HG02885 (cell line): ENCODE measurements around the gene DNMT3L.
"Not testable (repeated sequence)": the region's sequence is repeated elsewhere in the genome, so short reads cannot be mapped to it uniquely, and the experiment has no call there.

Source experiments
- ATAC-seq: cut with Tn5 transposase; IDR thresholded peaks from one replicate; pipeline ENCODE4 v1.9.1; 2021; ENCODE audit warnings: mild to moderate bottlenecking; ENCODE audit not compliant: unreplicated experiment, poor library complexity

The DNMT3L gene

DNA sequence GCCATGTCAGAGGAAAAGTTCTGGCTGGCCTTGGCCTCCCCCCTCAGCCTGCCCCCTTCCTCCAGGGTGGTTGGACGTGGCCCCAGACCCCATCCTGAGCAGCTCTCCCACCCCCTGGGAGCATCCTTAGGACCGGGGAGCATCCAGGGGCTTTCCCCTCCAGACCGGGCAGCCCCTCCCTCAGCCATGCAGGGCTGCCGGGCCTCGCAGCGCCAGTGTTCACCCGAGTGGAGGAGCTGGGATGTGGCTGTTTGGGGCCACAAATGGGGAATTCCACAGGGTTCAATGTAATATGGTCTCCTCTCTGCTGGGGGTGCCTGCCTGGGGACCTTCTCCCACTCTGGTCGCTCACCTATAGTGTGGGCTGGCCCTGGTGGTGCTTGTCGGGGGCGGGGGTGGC, 33.9 kb upstream of the DNMT3L start:
- no peak for ATAC-seq

DNA sequence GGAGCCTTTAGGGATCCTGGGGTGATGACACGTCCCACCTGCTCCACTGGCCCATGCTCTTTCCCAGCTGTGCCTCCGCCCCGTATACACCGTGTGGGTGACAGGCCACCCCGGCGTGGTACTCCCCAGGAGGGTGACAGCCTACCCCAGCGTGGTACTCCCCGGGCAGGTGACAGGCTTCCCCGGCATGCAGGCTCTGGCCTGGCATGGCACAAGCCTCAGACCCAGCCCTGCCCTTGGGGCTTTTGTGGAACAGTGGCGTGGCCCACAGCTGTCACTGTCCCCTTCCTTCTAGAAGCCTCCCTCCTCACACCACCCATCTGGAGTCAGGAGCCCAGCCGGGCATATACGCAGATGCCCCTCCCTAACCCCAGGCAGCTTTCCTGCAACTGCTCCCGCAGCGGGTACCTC, 33.5 kb upstream of the DNMT3L start:
- ATAC-seq = no peak

DNA sequence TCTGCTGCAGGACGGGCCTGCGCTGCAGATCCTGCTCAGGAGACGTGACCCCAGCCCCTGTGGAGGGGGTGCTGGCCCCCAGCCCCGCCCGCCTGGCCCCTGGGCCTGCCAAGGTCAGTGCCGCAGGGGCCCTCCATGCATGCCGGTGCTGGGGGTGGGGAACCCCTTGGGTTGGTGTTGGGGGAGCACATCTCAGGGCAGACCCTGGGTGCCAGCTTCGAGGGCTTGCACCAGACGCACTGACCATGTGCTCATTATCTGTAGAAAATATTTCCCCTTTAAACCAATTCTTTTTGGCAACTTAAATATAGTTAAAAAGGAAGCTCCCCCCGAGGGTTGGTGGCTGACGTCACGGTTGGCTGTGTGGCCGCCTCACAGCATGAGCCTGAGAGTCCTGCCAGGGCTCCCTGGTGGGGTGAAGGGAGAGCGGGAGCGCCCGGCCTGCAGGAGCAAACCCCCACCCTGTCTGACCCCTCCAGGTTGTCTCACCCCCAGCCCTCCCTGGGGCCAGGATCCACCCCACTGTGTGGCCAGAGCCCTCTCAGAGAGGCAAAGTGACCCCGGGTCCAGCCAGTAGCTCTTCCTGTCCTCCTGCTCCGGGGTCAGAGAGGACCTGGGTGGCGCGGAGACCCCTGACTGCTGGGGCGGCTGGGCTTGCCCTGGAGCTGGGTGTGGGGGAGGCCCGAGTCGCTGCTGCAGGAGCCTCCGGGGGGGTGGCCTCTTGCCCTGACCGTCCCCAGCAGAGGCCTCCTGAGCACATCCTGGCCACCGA, 32.9 kb upstream of the DNMT3L start:
- ATAC-seq = no peak

DNA sequence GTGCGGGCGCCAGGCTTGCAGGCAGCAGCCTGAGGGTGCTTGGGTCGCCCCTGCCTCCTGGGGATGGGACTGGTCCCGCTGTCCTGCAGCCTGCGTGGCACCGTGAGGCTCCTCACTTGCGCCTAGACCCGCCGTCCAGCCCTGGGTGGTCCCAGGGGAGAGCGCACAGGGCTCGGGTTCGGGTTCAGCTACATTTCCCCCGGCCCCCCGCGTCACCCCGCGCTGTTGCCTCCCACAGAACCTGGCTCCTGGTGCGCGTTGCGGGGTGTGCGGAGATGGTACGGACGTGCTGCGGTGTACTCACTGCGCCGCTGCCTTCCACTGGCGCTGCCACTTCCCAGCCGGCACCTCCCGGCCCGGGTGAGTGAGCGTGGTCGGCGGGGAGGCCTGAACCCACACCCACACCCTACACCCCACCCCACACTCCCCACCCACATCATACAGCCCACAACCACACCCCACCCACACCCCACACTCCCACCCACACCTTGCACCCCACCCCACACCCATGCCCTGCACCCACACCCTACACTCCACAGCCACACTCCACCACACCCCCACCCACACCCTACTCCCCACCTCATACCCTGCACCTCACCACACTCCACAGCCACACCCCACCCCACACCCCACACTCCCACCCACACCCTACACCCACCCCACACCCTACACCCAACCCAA, 32.0 kb upstream of the DNMT3L start:
- ATAC-seq = no peak

DNA sequence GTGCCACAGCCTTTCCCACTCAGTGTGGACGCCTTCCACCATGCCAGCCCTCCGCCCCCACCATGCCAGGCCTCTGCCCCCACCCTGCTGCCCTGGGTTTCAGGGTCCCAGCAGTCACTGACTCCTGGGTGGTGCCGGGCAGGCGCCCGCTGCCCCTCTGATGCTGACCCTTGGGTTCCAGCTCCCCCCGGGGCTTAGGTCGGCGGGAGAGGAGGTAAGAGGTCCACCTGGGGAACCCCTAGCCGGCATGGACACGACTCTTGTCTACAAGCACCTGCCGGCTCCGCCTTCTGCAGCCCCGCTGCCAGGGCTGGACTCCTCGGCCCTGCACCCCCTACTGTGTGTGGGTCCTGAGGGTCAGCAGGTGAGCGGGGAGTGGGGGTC, 31.1 kb upstream of the DNMT3L start:
- no peak for ATAC-seq

DNA sequence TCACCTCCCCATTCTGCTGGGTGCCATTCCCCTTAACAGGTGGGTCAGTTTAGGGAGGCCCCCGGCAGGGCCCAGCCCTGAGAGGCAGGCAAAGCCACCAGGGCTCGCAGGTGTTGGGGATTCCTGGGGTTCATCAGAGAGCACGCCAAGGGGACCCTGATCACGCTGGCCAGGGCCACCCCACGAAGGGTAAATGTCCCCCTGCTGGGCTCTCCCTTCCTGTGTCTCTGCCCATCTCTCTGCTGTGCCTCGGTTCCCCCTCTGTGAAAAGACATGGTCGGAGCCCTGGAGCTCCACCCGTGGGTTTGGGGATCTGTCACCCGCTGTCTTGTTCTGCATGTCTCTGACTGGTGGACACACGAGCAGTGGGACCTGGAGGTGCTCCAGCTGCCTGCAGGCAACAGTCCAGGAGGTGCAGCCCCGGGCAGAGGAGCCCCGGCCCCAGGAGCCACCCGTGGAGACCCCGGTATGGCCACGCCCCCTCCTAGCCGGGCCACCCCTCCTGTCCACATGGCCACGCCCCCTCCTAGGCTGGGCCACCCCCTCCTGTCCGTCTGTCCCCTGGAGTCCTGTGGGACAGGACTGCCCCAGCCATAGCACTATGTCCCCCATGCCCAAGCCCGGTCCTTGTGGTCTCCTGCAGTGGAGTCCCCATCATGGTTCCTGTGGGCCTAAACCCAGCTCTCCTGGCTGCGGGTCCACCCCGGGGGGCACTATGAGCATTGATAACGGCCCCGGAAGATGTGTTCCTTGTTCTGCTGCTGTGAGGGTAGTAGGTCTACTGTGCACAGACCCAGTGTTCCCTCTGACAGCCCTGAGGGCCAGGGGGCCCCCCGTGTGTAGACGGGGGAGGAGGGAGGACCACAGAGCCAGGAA, 30.5 kb upstream of the DNMT3L start:
- ATAC-seq = no peak

DNA sequence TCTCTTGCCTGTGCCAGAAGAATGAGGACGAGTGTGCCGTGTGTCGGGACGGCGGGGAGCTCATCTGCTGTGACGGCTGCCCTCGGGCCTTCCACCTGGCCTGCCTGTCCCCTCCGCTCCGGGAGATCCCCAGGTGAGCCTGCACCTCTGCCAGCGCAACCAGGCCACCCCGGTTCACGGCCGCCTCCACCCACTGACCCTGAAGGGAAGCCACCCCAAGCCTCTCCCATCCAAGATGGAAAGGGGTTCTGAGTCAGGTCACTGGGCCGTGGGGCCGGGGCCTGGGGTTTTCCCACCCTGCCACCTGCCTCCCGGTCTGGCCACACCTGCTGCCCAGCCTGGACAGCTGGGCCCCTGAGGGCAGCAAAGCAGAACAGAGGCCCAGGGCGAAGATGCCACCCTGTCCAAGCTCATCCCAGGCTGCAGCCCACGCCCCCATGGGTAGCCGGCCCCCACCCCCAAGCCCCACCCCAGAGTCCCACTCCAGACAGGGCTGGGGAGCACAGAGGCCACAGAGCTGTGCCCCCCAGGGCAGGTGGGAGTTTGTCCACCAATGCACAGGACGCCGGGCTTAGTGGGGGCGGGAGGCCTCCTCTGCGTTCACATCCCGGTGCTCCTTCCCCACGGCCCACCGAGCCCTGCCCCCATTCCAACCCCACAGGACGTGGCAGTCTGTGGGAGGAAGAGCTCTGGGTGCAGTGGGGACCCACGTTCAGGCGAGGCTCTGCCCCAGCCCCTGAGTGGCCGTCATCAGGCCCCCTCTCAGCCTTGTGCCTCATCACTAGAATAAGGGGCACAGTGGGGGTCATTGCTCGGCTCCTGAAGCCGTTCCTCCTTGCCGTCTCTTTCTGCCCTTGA, 29.6 kb upstream of the DNMT3L start:
- ATAC-seq = no peak

DNA sequence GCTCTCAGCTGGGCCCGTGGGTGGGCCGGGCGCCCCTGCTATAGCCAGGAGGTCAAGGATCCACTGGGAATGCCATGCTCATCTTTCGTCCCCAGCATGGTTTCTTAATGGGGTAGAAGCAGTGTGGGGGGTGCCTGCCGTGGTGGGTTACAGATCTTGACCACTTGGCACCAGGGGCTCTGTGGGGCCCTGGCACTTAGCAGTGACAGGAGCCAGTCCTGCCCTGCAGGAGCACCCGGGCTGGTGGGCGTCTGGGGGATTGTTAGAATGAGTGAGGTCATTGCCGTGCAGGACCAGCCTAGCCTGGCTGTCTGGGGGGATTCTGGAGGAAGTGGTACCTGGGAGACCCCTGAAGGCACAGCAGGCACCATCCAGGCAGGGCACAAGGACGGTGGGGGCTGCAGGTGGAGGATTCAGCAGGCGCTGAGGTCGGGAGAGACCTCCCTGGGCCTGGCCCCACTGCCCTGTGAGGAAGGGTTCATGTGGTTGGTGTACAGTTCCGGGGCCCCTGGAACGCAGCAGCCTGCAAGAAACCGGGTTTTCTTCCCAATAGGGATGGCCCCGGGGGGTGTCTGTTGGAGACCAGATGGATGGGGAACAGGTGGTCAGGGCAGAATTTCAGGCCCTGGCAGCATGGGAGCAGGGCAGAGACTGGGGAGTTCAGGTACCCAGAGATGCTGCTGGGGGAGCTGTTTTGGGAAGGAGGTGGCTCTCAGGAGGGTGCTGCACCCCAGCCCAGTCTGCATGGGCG, 28.8 kb upstream of the DNMT3L start:
- no peak for ATAC-seq

DNA sequence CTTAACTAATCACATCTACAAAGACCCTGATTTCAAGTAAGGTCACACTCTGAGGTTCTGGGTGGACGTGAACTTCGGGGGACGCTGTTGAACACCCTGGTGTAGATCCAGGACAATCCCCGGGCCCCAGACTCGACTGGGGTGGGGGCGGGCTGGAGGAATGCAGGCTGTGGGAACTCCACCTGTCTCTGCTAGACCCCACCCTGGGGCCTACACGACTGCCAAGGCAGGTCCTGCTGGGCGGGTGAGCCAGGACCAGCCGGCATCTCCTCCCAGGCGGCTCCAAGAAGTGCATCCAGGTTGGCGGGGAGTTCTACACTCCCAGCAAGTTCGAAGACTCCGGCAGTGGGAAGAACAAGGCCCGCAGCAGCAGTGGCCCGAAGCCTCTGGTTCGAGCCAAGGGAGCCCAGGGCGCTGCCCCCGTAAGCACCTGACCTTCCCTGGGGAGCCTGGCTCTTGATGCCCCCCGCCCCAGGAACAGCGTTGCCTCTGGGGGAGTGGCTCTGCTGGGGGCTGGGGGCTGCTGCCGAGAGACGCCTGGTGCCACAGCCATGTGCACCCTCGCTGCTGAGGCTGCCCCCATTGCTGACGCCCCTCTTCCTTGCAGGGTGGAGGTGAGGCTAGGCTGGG, 27.8 kb upstream of the DNMT3L start:
- ATAC-seq = no peak

DNA sequence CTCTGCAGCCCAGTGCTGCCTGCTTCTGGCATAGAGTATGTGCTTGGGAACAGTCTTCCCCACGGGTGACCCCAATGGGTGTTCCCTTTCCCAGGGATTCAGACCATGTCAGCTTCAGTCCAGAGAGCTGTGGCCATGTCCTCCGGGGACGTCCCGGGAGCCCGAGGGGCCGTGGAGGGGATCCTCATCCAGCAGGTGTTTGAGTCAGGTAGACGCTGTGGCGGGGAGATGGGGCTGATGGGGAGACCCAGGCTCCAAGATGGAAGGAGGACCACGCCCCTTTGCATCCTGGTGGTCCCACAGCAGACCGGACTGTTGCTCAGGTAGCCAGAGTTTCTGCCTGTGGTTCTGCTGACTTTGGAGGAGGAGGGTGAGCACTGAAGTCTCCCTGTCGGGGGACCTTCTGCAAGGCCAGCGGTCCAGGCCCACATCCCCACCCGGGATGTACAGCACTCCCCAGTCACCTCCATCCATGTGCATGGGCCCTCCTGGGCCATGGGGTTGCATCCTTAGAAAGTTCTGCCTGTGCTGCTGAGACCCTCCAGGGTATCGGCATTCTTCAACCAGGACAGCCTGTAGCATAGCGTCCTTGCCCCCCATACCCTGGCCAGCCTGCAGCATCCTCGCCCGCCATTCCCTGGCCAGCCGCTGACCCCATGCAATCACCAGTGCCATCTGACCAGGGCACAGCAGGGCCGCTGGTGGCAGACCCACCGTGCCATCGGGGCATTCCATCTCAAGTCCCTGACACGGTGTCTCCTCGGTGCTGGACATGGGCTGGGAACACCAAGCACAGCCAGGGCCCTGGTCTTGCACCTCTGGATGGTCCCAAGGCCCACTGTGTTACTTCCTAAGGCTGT, 26.8 kb upstream of the DNMT3L start:
- no peak for ATAC-seq

DNA sequence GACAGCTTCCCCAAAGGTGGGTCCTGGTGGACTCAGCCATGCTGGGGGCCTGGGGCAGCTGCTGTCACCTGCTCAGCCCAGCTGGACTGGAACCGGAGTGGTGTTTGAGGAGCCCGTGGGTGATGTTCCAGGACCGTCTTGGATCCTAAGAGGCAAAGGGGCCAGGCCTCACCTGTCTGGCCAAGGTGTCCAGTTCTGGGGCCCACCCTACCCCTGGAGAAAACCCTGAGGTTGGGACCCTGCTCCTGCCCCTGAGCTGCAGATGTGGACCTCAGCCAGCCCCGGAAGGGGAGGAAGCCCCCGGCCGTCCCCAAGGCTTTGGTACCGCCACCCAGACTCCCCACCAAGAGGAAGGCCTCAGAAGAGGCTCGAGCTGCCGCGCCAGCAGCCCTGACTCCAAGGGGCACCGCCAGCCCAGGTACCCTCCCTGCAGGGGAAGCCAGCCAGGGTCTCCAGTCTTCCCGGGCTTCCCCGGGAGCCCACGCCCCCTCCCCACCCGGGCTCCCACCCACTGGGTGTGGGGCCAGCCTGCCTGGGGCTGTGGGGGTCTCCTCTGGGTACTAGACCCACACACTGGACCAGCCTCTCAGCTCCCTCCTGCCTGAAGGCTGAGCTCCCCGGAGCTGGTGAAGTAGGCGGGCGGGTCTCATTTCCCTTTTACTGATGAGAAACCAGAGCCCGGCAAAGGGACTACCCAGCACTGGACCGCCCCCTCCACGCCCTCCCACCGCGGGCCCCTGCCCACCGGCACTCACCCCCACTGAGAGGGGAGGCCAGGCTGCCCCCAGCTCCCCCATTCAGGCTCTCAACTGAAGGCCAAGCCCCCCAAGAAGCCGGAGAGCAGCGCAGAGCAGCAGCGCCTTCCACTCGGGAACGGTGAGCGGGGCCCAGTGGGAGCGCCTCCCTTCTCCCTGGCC, 25.3 kb upstream of the DNMT3L start:
- no peak for ATAC-seq

DNA sequence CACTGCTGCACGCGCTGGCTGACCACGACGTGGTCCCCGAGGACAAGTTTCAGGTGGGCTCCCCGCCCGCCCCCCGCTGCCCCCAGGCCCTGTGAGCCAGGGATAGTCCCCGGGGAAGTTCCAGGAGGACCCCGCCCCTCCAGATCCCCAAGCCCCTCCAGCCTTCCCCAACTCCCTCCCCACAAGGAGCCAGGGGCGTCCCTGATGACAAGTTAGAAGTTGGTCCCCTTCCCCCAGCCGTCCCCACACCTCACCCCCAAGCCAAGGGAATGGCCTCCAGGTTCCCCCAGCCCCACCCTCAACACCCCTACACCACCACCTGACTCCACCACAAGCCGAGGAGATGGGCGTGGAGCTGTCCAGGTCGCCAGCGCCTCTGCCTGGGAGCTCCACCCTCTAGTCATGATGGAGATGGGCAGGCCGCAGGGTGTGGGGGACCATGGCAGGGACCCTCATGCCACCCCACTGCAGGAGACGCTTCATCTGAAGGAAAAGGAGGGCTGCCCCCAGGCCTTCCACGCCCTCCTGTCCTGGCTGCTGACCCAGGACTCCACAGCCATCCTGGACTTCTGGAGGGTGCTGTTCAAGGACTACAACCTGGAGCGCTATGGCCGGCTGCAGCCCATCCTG, 24.5 kb upstream of the DNMT3L start:
- ATAC-seq = no peak

DNA sequence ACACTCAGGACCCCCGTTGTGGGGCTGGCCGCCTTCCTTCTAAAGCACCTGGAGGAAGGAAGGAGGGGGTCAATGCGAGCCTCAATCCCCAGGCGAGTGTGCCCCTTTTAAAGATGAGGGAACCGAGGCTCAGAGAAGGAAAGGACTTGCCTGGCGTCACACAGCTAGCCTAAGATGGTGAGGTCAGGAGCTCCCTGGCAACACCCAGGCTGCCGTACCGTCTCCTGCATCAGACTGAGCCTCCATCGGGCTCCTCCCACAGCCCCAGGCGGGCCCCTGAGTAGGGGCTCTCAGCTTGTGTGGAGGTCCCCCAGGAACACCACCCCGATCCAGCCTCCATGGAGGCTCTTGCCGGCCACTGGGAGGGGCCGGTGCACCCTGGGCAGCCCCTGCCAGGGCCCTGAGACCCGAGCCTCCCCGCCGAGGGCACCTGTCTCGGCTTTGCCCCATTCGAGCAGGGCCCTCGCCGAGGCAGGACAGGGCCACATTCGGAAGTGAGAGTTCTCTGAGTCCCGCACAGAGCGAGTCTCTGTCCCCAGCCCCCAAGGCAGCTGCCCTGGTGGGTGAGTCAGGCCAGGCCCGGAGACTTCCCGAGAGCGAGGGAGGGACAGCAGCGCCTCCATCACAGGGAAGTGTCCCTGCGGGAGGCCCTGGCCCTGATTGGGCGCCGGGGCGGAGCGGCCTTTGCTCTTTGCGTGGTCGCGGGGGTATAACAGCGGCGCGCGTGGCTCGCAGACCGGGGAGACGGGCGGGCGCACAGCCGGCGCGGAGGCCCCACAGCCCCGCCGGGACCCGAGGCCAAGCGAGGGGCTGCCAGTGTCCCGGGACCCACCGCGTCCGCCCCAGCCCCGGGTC, 23.7 kb upstream of the DNMT3L start, which contains the start of gene AIRE:
Gene AIRE (plus strand): TSS at position 739 of the 855 bp plus-strand sequence. CDS start 131 bp downstream, outside the sequence.
- no peak for ATAC-seq

DNA sequence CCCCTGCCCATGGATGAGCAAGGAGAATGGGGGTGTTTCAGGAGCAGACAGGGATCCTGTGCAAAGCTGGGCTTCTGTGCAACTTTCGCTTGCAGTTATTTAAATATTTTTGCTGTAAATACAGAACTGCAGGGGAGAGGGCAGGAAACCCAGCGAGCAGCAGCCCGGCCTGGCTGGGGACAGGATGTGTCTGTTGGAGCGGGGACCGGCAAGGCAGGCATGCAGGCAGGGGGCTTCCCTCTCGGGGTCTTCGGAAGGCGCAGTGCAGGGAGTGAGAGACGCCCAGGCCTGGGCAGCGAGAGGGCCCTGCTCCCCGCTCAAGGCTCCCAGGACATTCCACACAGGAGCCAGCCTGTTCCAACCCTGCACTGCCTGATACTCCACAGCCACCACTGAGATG, 22.3 kb upstream of the DNMT3L start:
- no peak for ATAC-seq

DNA sequence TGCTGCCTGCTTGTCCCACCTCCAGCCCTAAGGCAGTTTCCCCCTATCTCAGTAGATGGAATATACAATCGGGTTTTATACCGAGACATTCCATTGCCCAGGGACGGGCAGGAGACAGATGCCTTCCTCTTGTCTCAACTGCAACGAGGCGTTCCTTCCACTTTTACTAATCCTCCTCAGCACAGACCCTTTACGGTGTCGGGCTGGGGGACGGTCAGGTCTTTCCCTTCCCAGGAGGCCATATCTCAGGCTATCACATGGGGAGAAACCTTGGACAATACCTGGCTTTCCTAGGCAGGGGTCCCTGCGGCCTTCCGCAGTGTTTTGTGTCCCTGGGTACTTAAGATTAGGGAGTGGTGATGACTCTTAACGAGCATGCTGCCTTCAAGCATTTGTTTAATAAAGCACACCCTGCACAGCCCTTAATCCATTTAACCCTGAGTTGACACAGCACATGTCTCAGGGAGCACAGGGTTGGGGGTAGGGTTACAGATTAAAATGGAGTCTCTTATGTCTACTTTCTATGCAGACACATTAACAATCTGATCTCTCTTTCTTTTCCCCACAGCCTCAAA, 21.6 kb upstream of the DNMT3L start:
- ATAC-seq = not testable (repeated sequence)
